ENCODE measurements around the gene C18orf63. TPM values are rescaled to one million over a fixed set of nuclear protein-coding genes. Genes with fewer than 3 reads are reported as not detected.
A peak's percentile ranks its signal among the peaks of the same experiment; 100 is the strongest.

Gene C18orf63
- total RNA-seq, 2 experiments from 2014 or later: not detected

DNA sequence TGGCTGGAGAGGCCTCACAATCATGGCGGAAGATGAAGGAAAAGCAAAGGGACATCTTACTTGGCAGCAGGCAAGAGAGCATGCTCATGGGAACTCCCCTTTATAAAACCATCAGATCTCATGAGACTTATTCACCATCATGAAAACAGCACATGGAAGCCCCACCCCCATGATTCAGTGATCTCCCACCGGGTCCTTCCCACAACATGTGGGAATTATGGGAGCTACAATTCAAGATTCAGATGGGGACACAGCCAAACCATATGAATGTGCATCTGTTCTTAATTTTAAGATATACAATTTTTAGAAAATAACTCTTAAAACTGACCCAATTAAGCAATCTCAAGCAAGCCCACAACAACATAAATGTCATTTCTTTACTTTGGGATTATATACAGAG lies 12.6 kb downstream of the C18orf63 start:
- no peak overlapping the region for H3K27ac ChIP-seq (ENCODE audit: low read depth, low read length, poor library complexity, severe bottlenecking)
- POLR2A ChIA-PET: no interaction called here
- TF ChIP-seq, protein P1, sequence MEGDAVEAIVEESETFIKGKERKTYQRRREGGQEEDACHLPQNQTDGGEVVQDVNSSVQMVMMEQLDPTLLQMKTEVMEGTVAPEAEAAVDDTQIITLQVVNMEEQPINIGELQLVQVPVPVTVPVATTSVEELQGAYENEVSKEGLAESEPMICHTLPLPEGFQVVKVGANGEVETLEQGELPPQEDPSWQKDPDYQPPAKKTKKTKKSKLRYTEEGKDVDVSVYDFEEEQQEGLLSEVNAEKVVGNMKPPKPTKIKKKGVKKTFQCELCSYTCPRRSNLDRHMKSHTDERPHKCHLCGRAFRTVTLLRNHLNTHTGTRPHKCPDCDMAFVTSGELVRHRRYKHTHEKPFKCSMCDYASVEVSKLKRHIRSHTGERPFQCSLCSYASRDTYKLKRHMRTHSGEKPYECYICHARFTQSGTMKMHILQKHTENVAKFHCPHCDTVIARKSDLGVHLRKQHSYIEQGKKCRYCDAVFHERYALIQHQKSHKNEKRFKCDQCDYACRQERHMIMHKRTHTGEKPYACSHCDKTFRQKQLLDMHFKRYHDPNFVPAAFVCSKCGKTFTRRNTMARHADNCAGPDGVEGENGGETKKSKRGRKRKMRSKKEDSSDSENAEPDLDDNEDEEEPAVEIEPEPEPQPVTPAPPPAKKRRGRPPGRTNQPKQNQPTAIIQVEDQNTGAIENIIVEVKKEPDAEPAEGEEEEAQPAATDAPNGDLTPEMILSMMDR (conservative IDR thresholded peaks at IDR 0.05; ENCODE audit: low read length): no peak
- TF ChIP-seq EZH2phosphoT487 (IDR thresholded peaks at IDR 0.05; ENCODE audit: borderline replicate concordance, low read depth, low read length): no peak
- DNase-seq (ENCODE audit: low spot score): no peak
- H3K9me3 ChIP-seq (ENCODE audit: low read length): no peaks in the 10 kb centered on the region
- H3K9me2 ChIP-seq (ENCODE audit: insufficient read depth, low read length): no peaks in the 10 kb centered on the region
- H3K4me1 ChIP-seq (ENCODE audit: insufficient read depth, low read length, poor library complexity, severe bottlenecking): no peaks in the 10 kb centered on the region
- no peak overlapping the region for H3K4me3 ChIP-seq (ENCODE audit: low read depth, low read length, poor library complexity, severe bottlenecking)
- no peak overlapping the region for H3K4me2 ChIP-seq (ENCODE audit: low read length)
- intact Hi-C loops (cut with micrococcal nuclease; ENCODE audit: unreplicated experiment): no loop called here
- BruUV-seq (replicated peaks): no TSS peak
- no peaks in the 10 kb centered on the region for H4K20me1 ChIP-seq (ENCODE audit: insufficient read depth, low read length)
- H2AFZ ChIP-seq (ENCODE audit: low read length): no peak overlapping the region
- CTCF ChIA-PET (ENCODE audit: unreplicated experiment): no interaction called here
- H3K79me2 ChIP-seq (ENCODE audit: insufficient read depth, low read depth, low read length): no peaks in the 10 kb centered on the region
- H3K36me3 ChIP-seq (ENCODE audit: insufficient read depth, low read length): no peaks in the 10 kb centered on the region

DNA sequence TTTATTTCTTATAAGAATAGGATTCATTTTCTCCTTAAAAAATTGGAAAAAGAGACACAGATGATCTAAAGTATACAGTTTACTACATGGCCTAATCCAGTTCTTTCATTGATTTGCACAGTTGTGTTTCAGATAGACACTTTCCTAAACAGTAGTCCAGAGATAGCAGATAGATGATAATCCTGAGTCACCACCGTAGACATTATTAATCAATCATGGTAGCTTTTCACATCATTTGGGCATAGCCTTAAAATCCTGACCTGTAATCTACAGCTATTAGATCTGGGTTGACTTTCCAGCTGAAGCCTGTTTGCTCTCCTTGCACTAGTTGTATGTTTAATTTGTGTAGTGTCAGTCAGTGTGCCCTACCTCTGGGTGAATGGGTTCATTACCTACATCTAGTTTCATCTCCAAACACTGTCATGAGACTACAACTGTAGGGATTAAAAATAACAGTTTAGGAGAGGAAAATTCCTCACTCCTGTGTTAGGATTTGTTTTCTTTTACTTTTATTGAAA lies 14.1 kb downstream of the C18orf63 start:
- TF ChIP-seq EZH2phosphoT487 (IDR thresholded peaks at IDR 0.05; ENCODE audit: borderline replicate concordance, low read depth, low read length): no peak
- TF ChIP-seq, protein P1 (conservative IDR thresholded peaks at IDR 0.05; ENCODE audit: low read length): no peak

DNA sequence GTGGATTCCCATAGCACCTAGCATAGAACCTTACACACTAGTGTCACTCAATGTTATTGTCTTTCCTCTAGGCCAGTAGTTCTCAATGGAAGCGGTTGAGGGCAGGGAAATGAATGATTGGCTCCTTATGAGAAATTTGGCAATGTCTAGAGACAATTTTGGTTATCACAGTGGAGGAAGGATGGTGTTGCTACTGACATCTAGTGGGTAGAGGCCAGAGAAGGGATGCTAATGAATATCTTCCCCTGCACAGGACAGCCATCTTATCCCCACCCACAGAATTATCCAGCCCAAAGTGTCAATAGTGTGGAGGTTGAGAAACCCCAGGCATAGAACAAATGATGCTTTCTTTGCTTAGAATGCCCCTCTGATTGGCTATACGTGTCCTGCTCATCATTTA lies 15.8 kb downstream of the C18orf63 start:
- no peak overlapping the region for H3K4me2 ChIP-seq (ENCODE audit: low read length)
- no peak overlapping the region for H2AFZ ChIP-seq (ENCODE audit: low read length)
- no peaks in the 10 kb centered on the region for H3K4me1 ChIP-seq (ENCODE audit: insufficient read depth, low read length, poor library complexity, severe bottlenecking)
- POLR2A ChIA-PET: no interaction called here
- no peaks in the 10 kb centered on the region for H3K9me2 ChIP-seq (ENCODE audit: insufficient read depth, low read length)
- CTCF ChIA-PET (ENCODE audit: unreplicated experiment): no interaction called here
- H3K9me3 ChIP-seq (ENCODE audit: low read length): no peaks in the 10 kb centered on the region
- no peaks in the 10 kb centered on the region for H3K36me3 ChIP-seq (ENCODE audit: insufficient read depth, low read length)
- H3K27ac ChIP-seq (ENCODE audit: low read depth, low read length, poor library complexity, severe bottlenecking): no peak overlapping the region
- no peak for TF ChIP-seq EZH2phosphoT487 (IDR thresholded peaks at IDR 0.05; ENCODE audit: borderline replicate concordance, low read depth, low read length)
- TF ChIP-seq, protein P1 (conservative IDR thresholded peaks at IDR 0.05; ENCODE audit: low read length): 0 out of 2 replicates have a peak, but pooled peaks have one; percentile 19
- no peaks in the 10 kb centered on the region for H4K20me1 ChIP-seq (ENCODE audit: insufficient read depth, low read length)
- no TSS peak for BruUV-seq (replicated peaks)
- intact Hi-C loops (cut with micrococcal nuclease; ENCODE audit: unreplicated experiment): no loop called here
- H3K79me2 ChIP-seq (ENCODE audit: insufficient read depth, low read depth, low read length): no peaks in the 10 kb centered on the region
- no peak for DNase-seq (ENCODE audit: low spot score)
- H3K4me3 ChIP-seq (ENCODE audit: low read depth, low read length, poor library complexity, severe bottlenecking): no peak overlapping the region

More for the DNA sequence above, 14.1 kb downstream of the C18orf63 start:
- ChIA-PET POLR2A (no interaction called here), CTCF (ENCODE audit: unreplicated experiment) (no interaction called here)
- Histone ChIP-seq H3K4me3 (ENCODE audit: low read depth, low read length, poor library complexity, severe bottlenecking) (no peak overlapping the region), H3K79me2 (ENCODE audit: insufficient read depth, low read depth, low read length) (no peaks in the 10 kb centered on the region), H4K20me1 (ENCODE audit: insufficient read depth, low read length) (no peaks in the 10 kb centered on the region), H3K9me3 (ENCODE audit: low read length) (no peaks in the 10 kb centered on the region), H2AFZ (ENCODE audit: low read length) (no peak overlapping the region), H3K4me2 (ENCODE audit: low read length) (no peak overlapping the region), H3K36me3 (ENCODE audit: insufficient read depth, low read length) (no peaks in the 10 kb centered on the region), H3K27ac (ENCODE audit: low read depth, low read length, poor library complexity, severe bottlenecking) (no peak overlapping the region), H3K9me2 (ENCODE audit: insufficient read depth, low read length) (no peaks in the 10 kb centered on the region), H3K4me1 (ENCODE audit: insufficient read depth, low read length, poor library complexity, severe bottlenecking) (no peaks in the 10 kb centered on the region)
- no TSS peak for BruUV-seq (replicated peaks)
- intact Hi-C loops (cut with micrococcal nuclease; ENCODE audit: unreplicated experiment): no loop called here
- DNase-seq (ENCODE audit: low spot score): no peak

Data from OCI-LY7 (cell line).